H1 (cell line): ENCODE results near the gene GPR155. TPM values are rescaled to one million over a fixed set of nuclear protein-coding genes. Genes with fewer than 3 reads are reported as not detected.

Experiments
- CTCF ChIA-PET: fragments of 300-600 bp; sonication (Branson Sonifier 250); formaldehyde crosslinking; loops from one replicate; lab custom pipeline; 2021; ENCODE audit not compliant: partially characterized antibody; lab: Charles Lee
- POLR2A ChIA-PET: fragments of 300-600 bp; sonication (Branson Sonifier 250); formaldehyde crosslinking; loops from one replicate; lab custom pipeline; 2021; ENCODE audit warnings: inconsistent platforms; ENCODE audit not compliant: partially characterized antibody; lab: Charles Lee
- DNase-seq, 2 experiments: peaks; one replicate each; pipeline versions ENCODE4 v3.0.0 to v3.0.0-alpha.2; 2010 to 2022; ENCODE audit warnings: low spot score in 2 of 2, low read depth in 1 of 2, mixed read lengths in 1 of 2
- FAIRE-seq: peaks from 2 replicates; lab custom pipeline; 2011; peaks lifted over from hg19 to GRCh38; lab: Jason Lieb, UNC
- H2AFZ ChIP-seq: 2 replicates; pipeline ENCODE4 v1.8.1; 2012; ENCODE audit warnings: low read length, inconsistent platforms
- H2AK5ac ChIP-seq: 2 replicates; pipeline ENCODE4 v1.6.1; 2013; ENCODE audit warnings: low read depth, low read length
- H2BK120ac ChIP-seq: replicated peaks from 2 replicates; pipeline ENCODE3; 2013; ENCODE audit warnings: low read depth, low read length, inconsistent platforms
- H2BK12ac ChIP-seq: 2 replicates; pipeline ENCODE4 v1.6.1; 2013; ENCODE audit warnings: low read depth, low read length
- H2BK15ac ChIP-seq: 2 replicates; pipeline ENCODE4 v1.6.1; 2013; ENCODE audit warnings: low read length
- H2BK20ac ChIP-seq: 2 replicates; pipeline ENCODE4 v1.6.1; 2013; ENCODE audit warnings: low read length
- H2BK5ac ChIP-seq: 2 replicates; pipeline ENCODE4 v1.6.1; 2013; ENCODE audit warnings: low read depth, low read length
- H3K14ac ChIP-seq: 2 replicates; pipeline ENCODE4 v1.6.1; 2013; ENCODE audit warnings: inconsistent platforms; ENCODE audit not compliant: insufficient read length
- H3K18ac ChIP-seq: 2 replicates; pipeline ENCODE4 v1.6.1; 2013; ENCODE audit warnings: low read length; ENCODE audit errors: extremely low read depth
- H3K23ac ChIP-seq: 2 replicates; pipeline ENCODE4 v1.6.1; 2013; ENCODE audit warnings: inconsistent platforms; ENCODE audit not compliant: insufficient read length
- H3K23me2 ChIP-seq: 2 replicates; pipeline ENCODE4 v1.6.1; 2013; ENCODE audit warnings: low read depth, low read length
- H3K27ac ChIP-seq: 2 replicates; pipeline ENCODE4 v1.6.1; 2011; ENCODE audit warnings: low read depth, low read length, inconsistent platforms
- H3K27me3 ChIP-seq, 4 experiments: replicated peaks in 1 of 4; 1 replicate in 1 of 4; 2 replicates in 3 of 4; pipeline versions ENCODE4 v1.6.1 to v1.8.1; 2011 to 2013; ENCODE audit warnings: low read length in 3 of 4, mild to moderate bottlenecking in 3 of 4, inconsistent platforms in 2 of 4, mixed read lengths in 2 of 4, moderate library complexity in 1 of 4; ENCODE audit not compliant: control insufficient read depth in 3 of 4, insufficient read depth in 3 of 4; ENCODE audit errors: extremely low read depth in 1 of 4
- H3K36me3 ChIP-seq, 4 experiments: 2 replicates each; pipeline versions ENCODE4 v1.6.1 to v1.8.1; 2011 to 2013; ENCODE audit warnings: mild to moderate bottlenecking in 4 of 4, low read length in 3 of 4, moderate library complexity in 2 of 4, control low read depth in 1 of 4, inconsistent platforms in 1 of 4; ENCODE audit not compliant: insufficient read depth in 4 of 4, control insufficient read depth in 2 of 4
- H3K4ac ChIP-seq: replicated peaks from 2 replicates; pipeline ENCODE3; 2013; ENCODE audit warnings: low read length, low read depth, mixed read lengths, inconsistent platforms; ENCODE audit not compliant: insufficient read length
- H3K4me1 ChIP-seq, 4 experiments: replicated peaks in 1 of 4; 1 replicate in 1 of 4; 2 replicates in 3 of 4; pipeline versions ENCODE4 v1.6.1 to v1.8.1; 2011 to 2013; ENCODE audit warnings: low read length in 3 of 4, inconsistent platforms in 2 of 4, mixed read lengths in 1 of 4; ENCODE audit not compliant: insufficient read depth in 4 of 4, control insufficient read depth in 3 of 4
- H3K4me2 ChIP-seq, 2 experiments: 2 replicates each; pipeline versions ENCODE4 v1.6.1 to v1.8.1; 2011 to 2013; ENCODE audit warnings: low read depth in 2 of 2, low read length in 2 of 2, control low read depth in 1 of 2, inconsistent platforms in 1 of 2, mild to moderate bottlenecking in 1 of 2; ENCODE audit not compliant: insufficient read depth in 1 of 2
- H3K4me3 ChIP-seq, 4 experiments: fragments of 200-600, 300-600 bp in 1 of 4; sonication (generic), shearing (Covaris generic), sonication (Bioruptor Twin) in 1 of 4; 2 replicates each; pipeline versions ENCODE4 v1.5.1 to v1.8.1; 2011 to 2016; ENCODE audit warnings: low read length in 4 of 4, low read depth in 3 of 4, control low read depth in 2 of 4, inconsistent platforms in 2 of 4, mild to moderate bottlenecking in 2 of 4, mixed read lengths in 1 of 4, moderate library complexity in 1 of 4; ENCODE audit not compliant: insufficient read depth in 2 of 4; ENCODE audit errors: extremely low read depth in 1 of 4
- H3K56ac ChIP-seq: replicated peaks from 2 replicates; pipeline ENCODE3; 2013; ENCODE audit warnings: low read depth, mild to moderate bottlenecking, mixed read lengths, low read length, inconsistent platforms; ENCODE audit not compliant: insufficient read length
- H3K79me1 ChIP-seq: 2 replicates; pipeline ENCODE4 v1.6.1; 2013; ENCODE audit warnings: low read depth, low read length, control low read depth
- H3K79me2 ChIP-seq, 2 experiments: 2 replicates each; pipeline versions ENCODE4 v1.6.1 to v1.8.1; 2012 to 2013; ENCODE audit warnings: low read length in 2 of 2, mild to moderate bottlenecking in 2 of 2, inconsistent platforms in 1 of 2; ENCODE audit not compliant: insufficient read depth in 2 of 2, control insufficient read depth in 1 of 2
- H3K9ac ChIP-seq, 4 experiments: replicated peaks in 1 of 4; 1 replicate in 1 of 4; 2 replicates in 3 of 4; pipeline versions ENCODE4 v1.6.1 to v1.8.1; 2011 to 2013; ENCODE audit warnings: low read depth in 3 of 4, low read length in 3 of 4, control low read depth in 2 of 4, mild to moderate bottlenecking in 2 of 4, moderate library complexity in 2 of 4, inconsistent platforms in 1 of 4; ENCODE audit errors: extremely low read depth in 1 of 4
- H3K9me3 ChIP-seq, 2 experiments: 2 replicates each; pipeline versions ENCODE4 v1.6.1 to v1.8.1; 2012 to 2013; ENCODE audit warnings: mild to moderate bottlenecking in 2 of 2, moderate library complexity in 2 of 2, control low read depth in 1 of 2, inconsistent platforms in 1 of 2, low read depth in 1 of 2, low read length in 1 of 2, mixed read lengths in 1 of 2; ENCODE audit not compliant: insufficient read depth in 2 of 2
- H4K20me1 ChIP-seq, 2 experiments: replicated peaks in 1 of 2; 2 replicates each; pipeline versions ENCODE3 to v1.8.1; 2011 to 2013; ENCODE audit warnings: inconsistent platforms in 2 of 2, low read length in 2 of 2, mild to moderate bottlenecking in 1 of 2; ENCODE audit not compliant: insufficient read depth in 2 of 2, control insufficient read depth in 1 of 2
- H4K5ac ChIP-seq: 2 replicates; pipeline ENCODE4 v1.6.1; 2013; ENCODE audit warnings: low read length, low read depth, mixed read lengths, inconsistent platforms; ENCODE audit not compliant: insufficient read length
- H4K8ac ChIP-seq: 2 replicates; pipeline ENCODE4 v1.8.0; 2013; ENCODE audit warnings: mild to moderate bottlenecking, moderate library complexity, low read length, inconsistent platforms; ENCODE audit not compliant: insufficient read depth; ENCODE audit errors: extremely low read depth
- H4K91ac ChIP-seq: replicated peaks from 2 replicates; pipeline ENCODE3; 2013; ENCODE audit warnings: low read length, mixed read lengths, inconsistent platforms; ENCODE audit not compliant: insufficient read length
- BRCA1 ChIP-seq: IDR thresholded peaks from 2 replicates; pipeline ENCODE4 v1.6.1; 2012; ENCODE audit warnings: low read depth, low read length, improper control_type of control experiment
- CBX5 ChIP-seq: fragments of 300-800, 300-1000 bp; sonication (generic); IDR thresholded peaks from 2 replicates; pipeline ENCODE4 v1.7.1; 2016; ENCODE audit warnings: antibody characterized with exemption, low read length, low read depth
- EP300 ChIP-seq, 2 experiments: IDR thresholded peaks; 1 replicate in 1 of 2; 2 replicates in 1 of 2; pipeline ENCODE4 v1.6.1; 2011 to 2012; ENCODE audit warnings: low read depth in 2 of 2, low read length in 2 of 2, mild to moderate bottlenecking in 2 of 2, borderline replicate concordance in 1 of 2, inconsistent platforms in 1 of 2, moderate library complexity in 1 of 2
- GABPA ChIP-seq: IDR thresholded peaks from 2 replicates; pipeline ENCODE4 v1.6.1; 2011; ENCODE audit warnings: mild to moderate bottlenecking, low read length, moderate library complexity, borderline replicate concordance; ENCODE audit not compliant: insufficient read depth
- GTF2F1 ChIP-seq: IDR thresholded peaks from 2 replicates; pipeline ENCODE4 v1.6.1; 2012; ENCODE audit warnings: low read depth, low read length, improper control_type of control experiment, borderline replicate concordance
- HDAC6 ChIP-seq: IDR thresholded peaks from one replicate; pipeline ENCODE4 v1.7.1; 2012; ENCODE audit warnings: low read depth, mild to moderate bottlenecking, inconsistent platforms, low read length, moderate library complexity
- JUND ChIP-seq: IDR thresholded peaks from 2 replicates; pipeline ENCODE4 v1.6.1; 2011; ENCODE audit warnings: mild to moderate bottlenecking, improper control_type of control experiment, low read length
- NANOG ChIP-seq: IDR thresholded peaks from 2 replicates; pipeline ENCODE4 v1.6.1; 2011; ENCODE audit warnings: low read length, low read depth, mild to moderate bottlenecking, inconsistent platforms; ENCODE audit not compliant: insufficient read depth, poor library complexity, severe bottlenecking
- PHF8 ChIP-seq: fragments of 200-600 bp; sonication (generic); conservative IDR thresholded peaks from 2 replicates; pipeline ENCODE4 v1.7.1; 2012; ENCODE audit warnings: low read depth, mild to moderate bottlenecking, inconsistent platforms, low read length, moderate library complexity
- POLR2AphosphoS5 ChIP-seq: IDR thresholded peaks from 2 replicates; pipeline ENCODE4 v1.6.1; 2011; ENCODE audit warnings: low read depth, low read length
- SUZ12 ChIP-seq: fragments of 200-600 bp; sonication (generic); IDR thresholded peaks from 2 replicates; pipeline ENCODE4 v1.6.1; 2012; ENCODE audit warnings: mild to moderate bottlenecking, inconsistent platforms, low read length, moderate library complexity, mixed read lengths
- TCF12 ChIP-seq: IDR thresholded peaks from 2 replicates; pipeline ENCODE4 v1.6.1; 2011; ENCODE audit warnings: low read depth, mild to moderate bottlenecking, low read length
- ZNF274 ChIP-seq: IDR thresholded peaks from 2 replicates; pipeline ENCODE4 v1.7.0; 2012; ENCODE audit warnings: low read length, borderline replicate concordance; ENCODE audit errors: extremely low read depth
- WGBS, 2 experiments: shearing (Covaris generic) in 1 of 2; methylation state at CpG; one replicate each; pipeline versions ENCODE4 v1.1.6 to v1.1.7; 2013 to 2015; ENCODE audit warnings: low lambda C conversion rate in 2 of 2, mixed read lengths in 2 of 2, inconsistent platforms in 1 of 2, low coverage in 1 of 2, missing lambda C conversion rate in 1 of 2; ENCODE audit not compliant: insufficient replicate concordance in 2 of 2, insufficient coverage in 1 of 2, insufficient read length in 1 of 2; ENCODE audit errors: extremely low coverage in 1 of 2, missing lambda C conversion rate in 1 of 2; 5-methylcytosine and 5-hydroxymethylcytosine counted together
- polyA plus RNA-seq, 7 experiments: library from polyadenylated mRNA; depleted of rRNA in 3 of 7; stranded (reverse) in 5 of 7; unstranded in 2 of 7; fragments of >200 nt in 5 of 7; fragments of 200-250 nt in 2 of 7; gene quantifications; 1 replicate in 5 of 7; 2 replicates in 1 of 7; 4 replicates in 1 of 7; pipeline versions ENCODE4 v1.2.1 to v1.2.3, GENCODE V29; 2011 to 2013; ENCODE audit warnings: missing spikeins in 2 of 7, mixed read lengths in 2 of 7
- total RNA-seq: library from RNA; stranded (reverse); fragmentation: NEBNext Ultra II Directional; extraction: Animal tissue kit (Norgen Biotek cat#: 25700); gene quantifications from 2 replicates; pipeline ENCODE4 v1.2.1, GENCODE V29; 2021

Gene GPR155
- total and polyA plus RNA-seq, 2 of the 8 experiments (the other 6 are each of a cell fraction or from before 2014, with no cell fraction given) = 0.26 to 2.1 TPM

GRCh38 chr2:174428214-174428613 lies 58.6 kb downstream of the GPR155 start:
- H4K5ac ChIP-seq = no peak overlapping the region
- CTCF ChIA-PET = interaction anchor here (1.5 kb wide), 1 partner anchor 34 kb away, joined by 4 read pairs; no protein-coding TSS in a partner anchor
- WGBS, 2 experiments = 93% methylated on average over 1 of the region's 1 CpG; no CpG with 5 or more reads in 1 of the 2 experiments

More at GRCh38 chr2:174428214-174428613, 58.6 kb downstream of the GPR155 start:
- H3K27me3 ChIP-seq = no peaks in the 10 kb centered on the region
- no peak overlapping the region for H4K8ac ChIP-seq
- no peaks in the 10 kb centered on the region for H3K79me2 ChIP-seq
- no peak overlapping the region for H3K4me3 ChIP-seq
- no peak overlapping the region for H3K14ac ChIP-seq
- no peak overlapping the region for H2AFZ ChIP-seq
- H2AK5ac ChIP-seq = no peak overlapping the region
- no peak overlapping the region for H3K4ac ChIP-seq
- H3K36me3 ChIP-seq = peaks cover 0 to 13% (median under 1%) of the 10 kb centered on the region in 4 experiments; a peak in 1 of 8 replicates
- no peaks in the 10 kb centered on the region for H3K4me1 ChIP-seq
- no peak overlapping the region for H2BK5ac ChIP-seq
- POLR2A ChIA-PET = no interaction called here
- H3K23ac ChIP-seq = no peak overlapping the region
- DNase-seq (no peak), FAIRE-seq (no peak)
- no peak overlapping the region for H2BK15ac ChIP-seq
- H2BK20ac ChIP-seq = no peak overlapping the region
- H2BK120ac ChIP-seq = no peak overlapping the region
- H3K4me2 ChIP-seq = no peak overlapping the region
- no peak overlapping the region for H3K56ac ChIP-seq
- no peak overlapping the region for H4K91ac ChIP-seq
- no peaks in the 10 kb centered on the region for H3K79me1 ChIP-seq
- no peak overlapping the region for H2BK12ac ChIP-seq
- no peak overlapping the region for H3K27ac ChIP-seq
- H3K9ac ChIP-seq = no peak overlapping the region
- H3K18ac ChIP-seq = no peak overlapping the region
- H3K23me2 ChIP-seq = no peaks in the 10 kb centered on the region
- TF ChIP-seq TCF12 (no peak), NANOG (no peak), GTF2F1 (no peak), SUZ12 (no peak), ZNF274 (no peak), BRCA1 (no peak), POLR2AphosphoS5 (no peak), PHF8 (no peak), JUND (no peak), HDAC6 (no peak), EP300 (IDR thresholded peaks at IDR 0.05; ENCODE audit: borderline replicate concordance in 1 of 2, low read depth in 2 of 2, low read length in 2 of 2) (no peak), CBX5 (no peak), GABPA (no peak)
- TF ChIP-seq, all 59 proteins: peak for 0
- Histone ChIP-seq H4K20me1 (no peaks in the 10 kb centered on the region), H3K9me3 (peaks cover 0 to 5% of the 10 kb centered on the region in 2 experiments; a peak in 1 of 4 replicates)
